ENCODE data around the gene DNAH14. TPM values are rescaled to one million over a fixed set of nuclear protein-coding genes. Genes with fewer than 3 reads are reported as not detected.
"Not testable (repeated sequence)": the region's sequence is repeated elsewhere in the genome, so short reads cannot be mapped to it uniquely, and the experiment has no call there.

DNAH14 gene
- total RNA-seq, 4 donors from 2014 or later = 0.15 to 0.55 TPM; not detected in 2

- intact Hi-C loops (cut with DNase I; ENCODE audit: low total_unique reads) (no loop called here), in situ Hi-C loops (cut with MboI; ENCODE audit: low sequenced_read_pairs in 4 of 4) (no loop called here)
- H3K27ac ChIP-seq = no peak overlapping the region
- DNase-seq (no peak), ATAC-seq (no peak)
- H3K4me1 ChIP-seq = no peaks in the 10 kb centered on the region
- no peak overlapping the region for H3K4me3 ChIP-seq
- no peaks in the 10 kb centered on the region for H3K9me3 ChIP-seq
- no peaks in the 10 kb centered on the region for H3K36me3 ChIP-seq
- TF ChIP-seq CTCF (IDR thresholded peaks at IDR 0.05 in 4 of 5, conservative IDR thresholded peaks at IDR 0.05 in 1 of 5) (no peak), POLR2A (IDR thresholded peaks at IDR 0.05) (no peak)
- no peaks in the 10 kb centered on the region for H3K27me3 ChIP-seq
These were observed 222.6 kb downstream of the DNAH14 start for GRCh38 chr1:225152061-225152460.

- in situ Hi-C loops (cut with MboI; ENCODE audit: low sequenced_read_pairs in 4 of 4) = no loop called here
These were observed 226.1 kb downstream of the DNAH14 start for GRCh38 chr1:225155555-225155954.

GRCh38 chr1:225156254-225156653, 226.8 kb downstream of the DNAH14 start:
- ATAC-seq = no peak
- Histone ChIP-seq H3K36me3 (no peaks in the 10 kb centered on the region), H3K4me1 (no peaks in the 10 kb centered on the region), H3K9me3 (no peaks in the 10 kb centered on the region), H3K27me3 (no peaks in the 10 kb centered on the region), H3K4me3 (no peak overlapping the region), H3K27ac (no peak overlapping the region)
- intact Hi-C loops (cut with DNase I; ENCODE audit: low total_unique reads) (no loop called here), in situ Hi-C loops (cut with MboI; ENCODE audit: low sequenced_read_pairs in 4 of 4) (no loop called here)
- no peak for DNase-seq
- TF ChIP-seq POLR2A (IDR thresholded peaks at IDR 0.05) (no peak), CTCF (IDR thresholded peaks at IDR 0.05 in 4 of 5, conservative IDR thresholded peaks at IDR 0.05 in 1 of 5) (no peak)

More at GRCh38 chr1:225155555-225155954, 226.1 kb downstream of the DNAH14 start:
- intact Hi-C loops (cut with DNase I; ENCODE audit: low total_unique reads) = no loop called here
- Histone ChIP-seq H3K27me3 (no peaks in the 10 kb centered on the region), H3K27ac (no peak overlapping the region), H3K4me3 (no peak overlapping the region), H3K4me1 (no peaks in the 10 kb centered on the region), H3K36me3 (no peaks in the 10 kb centered on the region), H3K9me3 (no peaks in the 10 kb centered on the region)
- TF ChIP-seq CTCF (IDR thresholded peaks at IDR 0.05 in 4 of 5, conservative IDR thresholded peaks at IDR 0.05 in 1 of 5) (no peak), POLR2A (IDR thresholded peaks at IDR 0.05) (no peak)
- DNase-seq = no peak
- ATAC-seq = no peak

- intact Hi-C loops (cut with DNase I; ENCODE audit: low total_unique reads) (no loop called here), in situ Hi-C loops (cut with MboI; ENCODE audit: low sequenced_read_pairs in 4 of 4) (no loop called here)
- TF ChIP-seq CTCF (IDR thresholded peaks at IDR 0.05 in 4 of 5, conservative IDR thresholded peaks at IDR 0.05 in 1 of 5) (no peak), POLR2A (IDR thresholded peaks at IDR 0.05) (no peak)
- H3K27me3 ChIP-seq = no peaks in the 10 kb centered on the region
- no peak overlapping the region for H3K4me3 ChIP-seq
- no peaks in the 10 kb centered on the region for H3K9me3 ChIP-seq
- DNase-seq (no peak), ATAC-seq (no peak)
- no peak overlapping the region for H3K27ac ChIP-seq
- no peaks in the 10 kb centered on the region for H3K4me1 ChIP-seq
- H3K36me3 ChIP-seq = no peaks in the 10 kb centered on the region
These were observed 228.8 kb downstream of the DNAH14 start for GRCh38 chr1:225158291-225158690.

- in situ Hi-C loops (cut with MboI; ENCODE audit: low sequenced_read_pairs in 4 of 4) = no loop called here
- Histone ChIP-seq H3K36me3 (no peaks in the 10 kb centered on the region), H3K27ac (no peak overlapping the region), H3K9me3 (no peaks in the 10 kb centered on the region), H3K27me3 (no peaks in the 10 kb centered on the region), H3K4me3 (no peak overlapping the region), H3K4me1 (no peaks in the 10 kb centered on the region)
- TF ChIP-seq POLR2A (IDR thresholded peaks at IDR 0.05) = no peak
- no peak for TF ChIP-seq CTCF (IDR thresholded peaks at IDR 0.05 in 4 of 5, conservative IDR thresholded peaks at IDR 0.05 in 1 of 5)
- no peak for ATAC-seq
- DNase-seq = no peak
- intact Hi-C loops (cut with DNase I; ENCODE audit: low total_unique reads) = no loop called here
These were observed 230.3 kb downstream of the DNAH14 start for GRCh38 chr1:225159793-225160192.

GRCh38 chr1:225177409-225177808, 247.9 kb downstream of the DNAH14 start:
- intact Hi-C loops (cut with DNase I; ENCODE audit: low total_unique reads); DNase-seq; H3K9me3 ChIP-seq; ATAC-seq; H3K36me3 ChIP-seq; H3K4me1 ChIP-seq; in situ Hi-C loops (cut with MboI; ENCODE audit: low sequenced_read_pairs in 4 of 4); H3K4me3 ChIP-seq; H3K27ac ChIP-seq; H3K27me3 ChIP-seq: not testable (repeated sequence)
